OCI-LY1 (cell line): ENCODE measurements around the gene CAPN6.

Source experiments
- EZH2 ChIP-seq: fragments of 200-600 bp; sonication (generic), shearing (Covaris generic); IDR thresholded peaks from 2 replicates; pipeline ENCODE4 v1.8.0; 2017; ENCODE audit warnings: borderline replicate concordance, mixed run types, mild to moderate bottlenecking, antibody characterized with exemption, low read length, moderate library complexity, mixed read lengths
- TF ChIP-seq, protein P1 (sequence below): fragments of 200-600 bp; sonication (generic), shearing (Covaris generic); IDR thresholded peaks from 2 replicates; pipeline ENCODE4 v1.5.1; 2017; ENCODE audit warnings: mild to moderate bottlenecking, antibody characterized with exemption, low read length, moderate library complexity, mixed read lengths

DNA sequence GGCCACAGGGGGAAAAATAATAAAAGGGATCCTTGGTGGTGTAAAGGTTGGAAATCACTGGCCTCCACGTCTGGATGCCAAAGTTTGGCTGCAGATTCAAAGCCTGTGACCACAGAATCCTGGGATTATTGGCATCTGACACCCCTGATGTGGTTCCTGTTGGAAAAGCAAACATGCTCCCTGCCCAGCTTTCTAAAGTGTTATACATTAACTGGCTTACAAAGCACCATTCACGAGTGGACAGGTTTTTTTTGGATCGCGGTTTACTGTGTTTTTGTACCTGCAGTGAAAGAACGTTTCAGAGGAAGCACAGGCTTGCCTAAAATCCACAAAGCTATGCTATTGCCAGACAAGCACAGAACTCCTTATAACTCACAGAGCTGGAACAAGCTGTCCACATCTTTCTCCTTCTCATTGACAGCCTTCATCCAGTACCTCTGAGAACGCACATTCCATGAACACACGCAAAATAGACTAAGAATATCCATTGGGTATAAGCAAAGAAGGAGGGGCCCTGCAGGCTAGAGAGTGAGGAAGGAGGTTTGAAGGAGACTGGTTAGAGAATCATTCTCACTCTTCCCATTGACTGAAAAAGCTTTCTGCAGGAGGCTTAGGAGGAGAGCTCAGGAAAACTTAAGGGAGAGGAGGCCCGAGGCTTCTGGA lies 14.5 kb upstream of the CAPN6 start:
- TF ChIP-seq, protein P1, sequence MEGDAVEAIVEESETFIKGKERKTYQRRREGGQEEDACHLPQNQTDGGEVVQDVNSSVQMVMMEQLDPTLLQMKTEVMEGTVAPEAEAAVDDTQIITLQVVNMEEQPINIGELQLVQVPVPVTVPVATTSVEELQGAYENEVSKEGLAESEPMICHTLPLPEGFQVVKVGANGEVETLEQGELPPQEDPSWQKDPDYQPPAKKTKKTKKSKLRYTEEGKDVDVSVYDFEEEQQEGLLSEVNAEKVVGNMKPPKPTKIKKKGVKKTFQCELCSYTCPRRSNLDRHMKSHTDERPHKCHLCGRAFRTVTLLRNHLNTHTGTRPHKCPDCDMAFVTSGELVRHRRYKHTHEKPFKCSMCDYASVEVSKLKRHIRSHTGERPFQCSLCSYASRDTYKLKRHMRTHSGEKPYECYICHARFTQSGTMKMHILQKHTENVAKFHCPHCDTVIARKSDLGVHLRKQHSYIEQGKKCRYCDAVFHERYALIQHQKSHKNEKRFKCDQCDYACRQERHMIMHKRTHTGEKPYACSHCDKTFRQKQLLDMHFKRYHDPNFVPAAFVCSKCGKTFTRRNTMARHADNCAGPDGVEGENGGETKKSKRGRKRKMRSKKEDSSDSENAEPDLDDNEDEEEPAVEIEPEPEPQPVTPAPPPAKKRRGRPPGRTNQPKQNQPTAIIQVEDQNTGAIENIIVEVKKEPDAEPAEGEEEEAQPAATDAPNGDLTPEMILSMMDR: no peak
- TF ChIP-seq EZH2: no peak
